H1 (cell line): ENCODE data around the gene GRIP1.

ENCODE experiments used
- CREB1 ChIP-seq: IDR thresholded peaks from 2 replicates; pipeline ENCODE4 v1.6.1; 2012; ENCODE audit warnings: inconsistent platforms
- MAX ChIP-seq: IDR thresholded peaks from 2 replicates; pipeline ENCODE4 v1.6.1; 2012; ENCODE audit warnings: inconsistent platforms

DNA sequence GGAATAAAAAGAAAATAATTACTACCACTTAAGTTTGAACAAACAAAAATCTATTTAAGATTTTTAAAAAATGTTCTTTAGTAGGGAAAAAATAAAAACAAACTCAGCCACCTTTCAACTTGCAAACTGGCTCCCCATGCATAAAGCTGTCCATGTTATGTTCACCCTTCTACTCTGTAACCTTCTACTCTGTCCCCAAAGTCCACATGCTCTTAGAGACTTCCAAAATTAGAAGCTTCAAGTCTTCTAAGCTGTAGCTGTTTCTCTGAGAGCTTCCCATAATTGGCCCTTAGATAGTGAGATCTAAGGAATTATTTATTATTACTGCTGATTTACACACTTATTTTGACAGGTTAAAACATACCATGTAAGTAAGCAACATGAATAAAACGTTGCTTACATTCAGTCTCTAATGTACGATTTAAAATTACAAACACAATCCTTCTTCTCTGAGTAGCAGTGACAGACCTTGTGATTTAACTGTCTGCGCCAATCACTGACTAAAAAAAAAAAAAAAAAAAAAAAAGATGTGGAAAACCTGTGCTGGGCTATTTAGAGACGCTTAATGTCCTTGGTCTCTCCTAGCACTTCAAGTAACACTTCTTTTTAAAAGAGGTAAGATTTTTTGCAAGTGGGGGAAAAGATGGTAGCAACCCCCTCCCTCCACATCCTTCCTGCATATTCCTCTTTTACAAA lies 28.3 kb upstream of the GRIP1 start:
- TF ChIP-seq MAX (no peak), CREB1 (no peak)
